ENCODE measurements around the gene GFRA4.

DNA sequence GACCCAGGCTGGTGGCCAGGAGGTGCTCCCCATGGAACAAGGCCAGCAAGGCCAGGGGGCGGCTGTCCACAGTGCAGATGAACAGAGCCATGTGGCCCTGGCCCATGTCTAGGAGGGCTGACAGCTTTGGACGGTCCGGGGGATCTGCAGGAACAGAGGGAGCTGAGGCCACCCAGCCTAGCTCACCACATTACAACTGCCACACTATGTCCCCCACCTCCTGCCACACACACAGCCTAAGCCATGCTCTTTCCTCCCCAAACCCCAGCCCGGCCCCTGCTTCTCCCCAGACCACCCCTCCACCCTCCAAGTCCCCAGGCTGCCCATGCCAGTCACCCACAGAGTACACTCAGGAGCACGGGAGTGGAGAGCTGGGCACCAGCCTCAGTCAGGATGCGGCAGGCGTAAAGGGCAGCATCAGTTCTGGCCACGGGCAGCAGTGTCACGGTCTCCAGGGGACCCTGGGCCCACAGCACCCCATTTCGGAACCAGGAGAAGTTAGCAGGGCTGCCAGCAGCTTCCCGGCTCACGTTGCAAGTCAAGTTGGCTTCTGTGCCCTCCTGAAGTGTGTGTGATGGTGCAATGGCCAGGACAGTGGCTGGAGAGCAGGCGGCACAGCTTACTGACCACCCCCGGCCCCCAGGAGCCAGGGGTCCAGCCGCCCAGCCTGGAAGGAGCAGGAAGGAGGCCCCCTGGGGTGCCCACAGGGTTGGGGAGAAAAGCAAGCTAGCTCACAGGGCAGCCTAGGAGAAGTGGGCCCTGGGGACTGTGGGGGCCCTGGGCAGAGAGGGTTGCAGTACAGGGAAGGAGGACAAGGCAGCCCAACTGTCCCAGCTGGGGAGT, 33.8 kb upstream of the GFRA4 start:
- TF ChIP-seq, protein P1, sequence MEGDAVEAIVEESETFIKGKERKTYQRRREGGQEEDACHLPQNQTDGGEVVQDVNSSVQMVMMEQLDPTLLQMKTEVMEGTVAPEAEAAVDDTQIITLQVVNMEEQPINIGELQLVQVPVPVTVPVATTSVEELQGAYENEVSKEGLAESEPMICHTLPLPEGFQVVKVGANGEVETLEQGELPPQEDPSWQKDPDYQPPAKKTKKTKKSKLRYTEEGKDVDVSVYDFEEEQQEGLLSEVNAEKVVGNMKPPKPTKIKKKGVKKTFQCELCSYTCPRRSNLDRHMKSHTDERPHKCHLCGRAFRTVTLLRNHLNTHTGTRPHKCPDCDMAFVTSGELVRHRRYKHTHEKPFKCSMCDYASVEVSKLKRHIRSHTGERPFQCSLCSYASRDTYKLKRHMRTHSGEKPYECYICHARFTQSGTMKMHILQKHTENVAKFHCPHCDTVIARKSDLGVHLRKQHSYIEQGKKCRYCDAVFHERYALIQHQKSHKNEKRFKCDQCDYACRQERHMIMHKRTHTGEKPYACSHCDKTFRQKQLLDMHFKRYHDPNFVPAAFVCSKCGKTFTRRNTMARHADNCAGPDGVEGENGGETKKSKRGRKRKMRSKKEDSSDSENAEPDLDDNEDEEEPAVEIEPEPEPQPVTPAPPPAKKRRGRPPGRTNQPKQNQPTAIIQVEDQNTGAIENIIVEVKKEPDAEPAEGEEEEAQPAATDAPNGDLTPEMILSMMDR (IDR thresholded peaks at IDR 0.05): no peak
- no peak for TF ChIP-seq USF2 (IDR thresholded peaks at IDR 0.05; ENCODE audit: borderline replicate concordance, low read depth, low read length)
- no peak for TF ChIP-seq YY1 (IDR thresholded peaks at IDR 0.05; ENCODE audit: low read depth)
- TF ChIP-seq CHD2 (IDR thresholded peaks at IDR 0.05; ENCODE audit: low read length, partially characterized antibody): no peak
